ENCODE data around the gene CHCHD2.

GRCh38 chr7:56125831-56126230 is 19.6 kb upstream of the CHCHD2 start:
- TF ChIP-seq, protein P1, sequence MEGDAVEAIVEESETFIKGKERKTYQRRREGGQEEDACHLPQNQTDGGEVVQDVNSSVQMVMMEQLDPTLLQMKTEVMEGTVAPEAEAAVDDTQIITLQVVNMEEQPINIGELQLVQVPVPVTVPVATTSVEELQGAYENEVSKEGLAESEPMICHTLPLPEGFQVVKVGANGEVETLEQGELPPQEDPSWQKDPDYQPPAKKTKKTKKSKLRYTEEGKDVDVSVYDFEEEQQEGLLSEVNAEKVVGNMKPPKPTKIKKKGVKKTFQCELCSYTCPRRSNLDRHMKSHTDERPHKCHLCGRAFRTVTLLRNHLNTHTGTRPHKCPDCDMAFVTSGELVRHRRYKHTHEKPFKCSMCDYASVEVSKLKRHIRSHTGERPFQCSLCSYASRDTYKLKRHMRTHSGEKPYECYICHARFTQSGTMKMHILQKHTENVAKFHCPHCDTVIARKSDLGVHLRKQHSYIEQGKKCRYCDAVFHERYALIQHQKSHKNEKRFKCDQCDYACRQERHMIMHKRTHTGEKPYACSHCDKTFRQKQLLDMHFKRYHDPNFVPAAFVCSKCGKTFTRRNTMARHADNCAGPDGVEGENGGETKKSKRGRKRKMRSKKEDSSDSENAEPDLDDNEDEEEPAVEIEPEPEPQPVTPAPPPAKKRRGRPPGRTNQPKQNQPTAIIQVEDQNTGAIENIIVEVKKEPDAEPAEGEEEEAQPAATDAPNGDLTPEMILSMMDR (IDR thresholded peaks at IDR 0.05; ENCODE audit: borderline replicate concordance, extremely low read depth, low read length, poor library complexity, severe bottlenecking): no peak
- TF ChIP-seq EZH2 (IDR thresholded peaks at IDR 0.05; ENCODE audit: borderline replicate concordance, low read depth, low read length, severe bottlenecking): no peak

All from DND-41 (cell line).